Measurements from ENCODE around the gene SORCS2. TPM values are rescaled to one million over a fixed set of nuclear protein-coding genes. Genes with fewer than 3 reads are reported as not detected.

The SORCS2 gene
- total RNA-seq, 2 donors from 2014 or later, result 1.5 to 1.7 TPM

- no peak for DNase-seq (ENCODE audit: low spot score)
- Histone ChIP-seq H3K9me3 (no peaks in the 10 kb centered on the region), H3K36me3 (no peaks in the 10 kb centered on the region), H3K4me3 (no peak overlapping the region), H3K27ac (no peak overlapping the region), H3K27me3 (no peaks in the 10 kb centered on the region), H3K4me1 (peaks cover 0 to 28% of the 10 kb centered on the region in 2 donors)
- no peak for TF ChIP-seq CTCF (IDR thresholded peaks at IDR 0.05)
Measured at GRCh38 chr4:7514281-7514680, 321.9 kb downstream of the SORCS2 start.

GRCh38 chr4:7514789-7515188 lies 322.5 kb downstream of the SORCS2 start:
- H3K9me3 ChIP-seq, result no peaks in the 10 kb centered on the region
- no peaks in the 10 kb centered on the region for H3K36me3 ChIP-seq
- DNase-seq (ENCODE audit: low spot score), result no peak
- TF ChIP-seq CTCF (IDR thresholded peaks at IDR 0.05), result no peak
- no peak overlapping the region for H3K27ac ChIP-seq
- no peak overlapping the region for H3K4me3 ChIP-seq
- no peaks in the 10 kb centered on the region for H3K27me3 ChIP-seq
- peaks cover 0 to 33% of the 10 kb centered on the region in 2 donors for H3K4me1 ChIP-seq

GRCh38 chr4:7515390-7515902 lies 323.1 kb downstream of the SORCS2 start:
- no peak overlapping the region for H3K4me3 ChIP-seq
- peaks cover 0 to 34% of the 10 kb centered on the region in 2 donors for H3K4me1 ChIP-seq
- no peak for TF ChIP-seq CTCF (IDR thresholded peaks at IDR 0.05)
- H3K36me3 ChIP-seq, result no peaks in the 10 kb centered on the region
- H3K27ac ChIP-seq, result no peak overlapping the region
- H3K27me3 ChIP-seq, result no peaks in the 10 kb centered on the region
- DNase-seq (ENCODE audit: low spot score), result no peak
- no peaks in the 10 kb centered on the region for H3K9me3 ChIP-seq

GRCh38 chr4:7516096-7516772 lies 323.9 kb downstream of the SORCS2 start:
- Histone ChIP-seq H3K9me3 (no peaks in the 10 kb centered on the region), H3K4me3 (no peak overlapping the region)
- no peak for DNase-seq (ENCODE audit: low spot score)

GRCh38 chr4:7516773-7517144 lies 324.4 kb downstream of the SORCS2 start:
- H3K4me3 ChIP-seq, result no peak overlapping the region
- DNase-seq (ENCODE audit: low spot score), result no peak
- no peaks in the 10 kb centered on the region for H3K36me3 ChIP-seq
- no peak for TF ChIP-seq CTCF (IDR thresholded peaks at IDR 0.05)
- H3K27me3 ChIP-seq, result no peaks in the 10 kb centered on the region
- H3K27ac ChIP-seq, result no peak overlapping the region
- H3K9me3 ChIP-seq, result no peaks in the 10 kb centered on the region
- H3K4me1 ChIP-seq, result peaks cover 0 to 34% of the 10 kb centered on the region in 2 donors

More at GRCh38 chr4:7516096-7516772, 323.9 kb downstream of the SORCS2 start:
- Histone ChIP-seq H3K27ac (no peak overlapping the region), H3K36me3 (no peaks in the 10 kb centered on the region), H3K4me1 (peaks cover 0 to 34% of the 10 kb centered on the region in 2 donors), H3K27me3 (no peaks in the 10 kb centered on the region)
- no peak for TF ChIP-seq CTCF (IDR thresholded peaks at IDR 0.05)
